Mesodermal cell (in vitro differentiated cells): ENCODE measurements around the gene CCSER2.
A peak's percentile ranks its signal among the peaks of the same experiment; 100 is the strongest.
"Not testable (repeated sequence)": the region's sequence is repeated elsewhere in the genome, so short reads cannot be mapped to it uniquely, and the experiment has no call there.

Source experiments
- H3K27ac ChIP-seq: 2 replicates; pipeline ENCODE4 v1.7.0; 2013; ENCODE audit warnings: mild to moderate bottlenecking, low read depth, low read length, moderate library complexity; ENCODE audit not compliant: severe bottlenecking
- H3K36me3 ChIP-seq: 2 replicates; pipeline ENCODE4 v1.7.1; 2013; ENCODE audit warnings: mild to moderate bottlenecking, low read length, moderate library complexity; ENCODE audit not compliant: control insufficient read depth, insufficient read depth
- H3K4me1 ChIP-seq: one replicate; pipeline ENCODE4 v1.7.1; 2013; ENCODE audit warnings: mild to moderate bottlenecking, low read length; ENCODE audit not compliant: insufficient read depth, control insufficient read depth, poor library complexity, severe bottlenecking
- H3K4me3 ChIP-seq: 2 replicates; pipeline ENCODE4 v1.7.0; 2013; ENCODE audit warnings: low read length, control low read depth, mild to moderate bottlenecking; ENCODE audit not compliant: insufficient read depth, poor library complexity, severe bottlenecking; ENCODE audit errors: extremely low read depth
- H3K9me3 ChIP-seq: 2 replicates; pipeline ENCODE4 v1.7.1; 2013; ENCODE audit warnings: mild to moderate bottlenecking, low read length, moderate library complexity; ENCODE audit not compliant: control insufficient read depth
- WGBS, 2 experiments: methylation state at CpG; one replicate each; pipeline ENCODE4 v1.1.5; 2013; ENCODE audit warnings: missing lambda C conversion rate in 2 of 2; ENCODE audit not compliant: insufficient coverage in 2 of 2; 5-methylcytosine and 5-hydroxymethylcytosine counted together

Gene CCSER2

GRCh38 chr10:84412482-84412881, 84.1 kb downstream of the CCSER2 start:
- Histone ChIP-seq H3K27ac (no peak overlapping the region), H3K9me3 (peaks cover 44% of the 10 kb centered on the region), H3K36me3 (peaks cover 70% of the 10 kb centered on the region), H3K4me3 (no peak overlapping the region), H3K4me1 (no peaks in the 10 kb centered on the region)
- 90 to 97% methylated on average over 2 of the region's 2 CpGs for WGBS, 2 experiments

GRCh38 chr10:84414110-84414509, 85.7 kb downstream of the CCSER2 start:
- 100% methylated on average over 2 of the region's 2 CpGs; no CpG with 5 or more reads in 1 of the 2 experiments for WGBS, 2 experiments
- H3K4me3 ChIP-seq, H3K4me1 ChIP-seq, H3K27ac ChIP-seq: not testable (repeated sequence)
- peaks cover 44% of the 10 kb centered on the region for H3K9me3 ChIP-seq
- H3K36me3 ChIP-seq = peaks cover 71% of the 10 kb centered on the region

DNA sequence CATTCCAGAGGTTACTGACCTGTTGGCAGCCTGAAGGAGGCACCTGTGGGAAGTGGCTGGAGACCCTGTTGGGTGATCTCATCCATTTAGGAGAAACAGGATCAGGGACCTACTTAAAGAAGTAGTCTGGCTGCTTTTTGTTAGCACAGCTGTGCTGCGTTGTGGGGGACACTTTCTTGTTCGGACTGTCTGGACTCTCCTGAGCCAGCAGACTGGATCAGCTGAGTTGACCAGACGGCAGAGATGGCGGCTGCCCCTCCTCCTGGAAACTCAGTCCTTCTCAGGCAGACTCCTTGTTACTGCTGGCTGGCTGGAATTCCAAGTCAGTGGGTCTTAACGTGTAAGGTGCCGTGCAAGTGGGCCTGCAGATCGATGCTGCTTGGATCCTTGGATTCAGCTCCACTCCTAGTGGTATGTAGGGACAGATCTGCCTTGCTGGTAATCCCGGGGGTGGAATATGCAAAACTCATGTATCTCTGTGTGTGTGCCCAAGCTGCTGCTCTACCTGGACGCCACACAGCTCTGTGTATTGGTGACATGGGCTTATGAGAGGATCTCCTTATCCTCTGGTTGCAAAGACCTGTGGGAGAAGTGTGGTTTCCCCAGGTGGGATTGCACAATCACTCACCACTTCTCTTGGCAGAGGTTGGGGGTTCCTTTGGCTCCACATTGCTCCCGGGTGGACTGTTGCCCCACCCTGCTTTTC, 87.3 kb downstream of the CCSER2 start:
- Histone ChIP-seq H3K36me3 (peaks cover 80% of the 10 kb centered on the region), H3K4me1 (no peaks in the 10 kb centered on the region), H3K4me3 (no peak overlapping the region), H3K9me3 (peaks cover 44% of the 10 kb centered on the region), H3K27ac (no peak overlapping the region)
- 96 to 100% methylated on average over 7 to 9 of the region's 10 CpGs for WGBS, 2 experiments

DNA sequence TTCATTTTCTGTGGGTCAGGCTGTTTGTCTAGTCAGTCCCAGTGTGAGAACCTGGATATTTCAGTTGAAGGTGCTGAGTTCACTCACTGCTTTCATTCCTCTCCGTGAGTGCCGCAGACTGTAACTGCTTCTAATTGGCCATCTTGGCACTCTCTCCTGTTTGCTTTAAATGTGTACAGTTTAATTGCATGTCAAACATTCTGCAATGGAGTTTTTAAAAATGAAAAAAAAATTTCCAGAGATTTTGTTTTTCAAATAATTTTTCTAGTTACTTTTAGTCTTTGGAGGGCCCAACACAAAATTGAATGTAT, 87.8 kb downstream of the CCSER2 start:
- peaks cover 43% of the 10 kb centered on the region for H3K9me3 ChIP-seq
- H3K27ac ChIP-seq = no peak overlapping the region
- WGBS, 2 experiments = 100% methylated on average over 2 of the region's 2 CpGs; no CpG with 5 or more reads in 1 of the 2 experiments
- no peak overlapping the region for H3K4me3 ChIP-seq
- H3K36me3 ChIP-seq = peaks cover 85% of the 10 kb centered on the region
- no peaks in the 10 kb centered on the region for H3K4me1 ChIP-seq

- no CpG with 5 or more reads among the region's 1 CpG for WGBS, 2 experiments
These were observed 95.3 kb downstream of the CCSER2 start for GRCh38 chr10:84423719-84424118.

DNA sequence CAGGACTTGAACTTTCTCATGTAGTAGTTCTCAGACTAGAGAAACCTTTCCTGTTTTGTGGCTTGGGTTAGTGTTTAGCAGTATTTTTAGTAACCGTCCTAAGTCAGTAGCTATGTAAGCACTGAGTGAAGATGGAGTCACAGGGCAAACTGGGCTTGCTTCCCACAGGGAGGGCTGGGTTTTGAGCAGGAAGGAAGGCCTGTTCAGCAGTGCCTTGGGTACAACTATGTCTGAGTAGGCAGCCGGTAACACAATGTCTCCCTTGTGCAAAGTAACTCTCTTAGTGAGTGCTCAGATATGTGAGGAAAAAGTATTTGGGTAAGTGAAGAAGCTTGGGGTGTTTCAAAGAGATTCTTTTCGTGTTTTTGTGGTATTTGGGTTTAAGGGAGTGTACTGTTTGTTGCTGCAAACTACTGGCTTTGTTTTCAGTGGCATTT, 96.4 kb downstream of the CCSER2 start:
- Histone ChIP-seq H3K27ac (peak overlapping the region; percentile 96), H3K9me3 (no peaks in the 10 kb centered on the region), H3K36me3 (peaks cover 44% of the 10 kb centered on the region), H3K4me1 (peaks cover 33% of the 10 kb centered on the region), H3K4me3 (peak overlapping the region; percentile 21)
- 29 to 37% methylated on average over 2 to 3 of the region's 3 CpGs for WGBS, 2 experiments

More at GRCh38 chr10:84423719-84424118, 95.3 kb downstream of the CCSER2 start:
- H3K36me3 ChIP-seq = peaks cover 48% of the 10 kb centered on the region
- H3K4me1 ChIP-seq = peaks cover 30% of the 10 kb centered on the region
- H3K4me3 ChIP-seq = no peak overlapping the region
- no peaks in the 10 kb centered on the region for H3K9me3 ChIP-seq
- H3K27ac ChIP-seq = peak overlapping the region; percentile 96

DNA sequence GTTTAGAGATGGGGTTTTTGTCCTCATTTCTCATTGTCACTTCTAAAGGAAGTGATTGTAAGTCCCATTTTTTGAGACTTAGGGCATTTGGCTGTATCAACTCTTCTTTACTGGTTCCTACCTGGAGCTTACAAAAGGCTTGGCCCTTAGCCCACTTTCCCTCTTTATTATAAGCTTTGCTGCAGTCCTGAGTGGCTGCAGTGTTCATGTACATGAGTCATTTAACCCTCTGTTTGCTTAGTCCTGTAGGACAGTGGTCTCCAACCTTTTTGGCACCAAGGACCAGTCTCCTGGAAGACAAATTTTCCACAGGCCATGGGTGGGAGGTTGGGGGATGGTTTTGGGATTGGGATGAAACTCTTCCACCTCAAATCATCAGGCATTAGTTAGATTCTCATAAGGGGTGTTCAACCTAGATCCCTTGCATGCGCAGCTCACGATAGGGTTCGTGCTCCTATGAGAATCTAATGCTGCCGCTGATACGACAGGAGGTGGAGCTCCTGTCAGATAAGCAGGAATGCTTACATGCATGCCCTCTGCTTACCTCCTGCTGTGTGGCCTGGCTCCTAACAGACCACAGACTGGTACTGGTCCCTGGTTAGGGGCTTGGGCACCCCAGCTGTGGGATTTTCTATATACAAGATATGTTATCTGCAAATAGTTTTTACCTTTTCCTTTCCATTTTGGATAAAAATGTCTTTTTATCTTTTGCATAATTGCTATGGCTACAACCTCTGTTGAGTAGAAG, 99.7 kb downstream of the CCSER2 start:
- H3K4me3 ChIP-seq = no peak overlapping the region
- no peaks in the 10 kb centered on the region for H3K9me3 ChIP-seq
- peaks cover 42% of the 10 kb centered on the region for H3K36me3 ChIP-seq
- no peak overlapping the region for H3K27ac ChIP-seq
- 94% methylated on average over 5 of the region's 5 CpGs for WGBS, 2 experiments
- H3K4me1 ChIP-seq = peaks cover 33% of the 10 kb centered on the region

DNA sequence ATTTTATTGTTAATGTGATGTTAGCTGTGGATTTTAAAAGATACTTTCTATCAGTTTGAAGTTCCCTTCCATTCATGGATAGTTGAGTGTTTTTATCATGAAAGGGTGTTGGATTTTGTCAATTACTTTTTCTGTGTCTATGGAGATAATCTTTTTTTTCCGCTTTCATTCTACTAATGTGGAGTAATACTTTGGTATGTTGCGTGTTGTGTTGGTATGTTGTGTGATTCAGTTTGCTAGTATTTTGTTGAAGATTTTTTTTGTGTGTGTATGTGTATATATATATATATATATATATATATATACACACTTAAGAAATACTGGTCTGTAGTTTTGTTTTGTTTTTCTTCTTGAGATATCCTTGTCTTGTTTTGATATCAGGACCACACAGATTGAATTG, 100.3 kb downstream of the CCSER2 start:
- 100% methylated on average over 1 of the region's 2 CpGs; no CpG with 5 or more reads in 1 of the 2 experiments for WGBS, 2 experiments
- Histone ChIP-seq H3K27ac (no peak overlapping the region), H3K9me3 (no peaks in the 10 kb centered on the region), H3K4me3 (no peak overlapping the region), H3K36me3 (peaks cover 43% of the 10 kb centered on the region), H3K4me1 (peaks cover 33% of the 10 kb centered on the region)

DNA sequence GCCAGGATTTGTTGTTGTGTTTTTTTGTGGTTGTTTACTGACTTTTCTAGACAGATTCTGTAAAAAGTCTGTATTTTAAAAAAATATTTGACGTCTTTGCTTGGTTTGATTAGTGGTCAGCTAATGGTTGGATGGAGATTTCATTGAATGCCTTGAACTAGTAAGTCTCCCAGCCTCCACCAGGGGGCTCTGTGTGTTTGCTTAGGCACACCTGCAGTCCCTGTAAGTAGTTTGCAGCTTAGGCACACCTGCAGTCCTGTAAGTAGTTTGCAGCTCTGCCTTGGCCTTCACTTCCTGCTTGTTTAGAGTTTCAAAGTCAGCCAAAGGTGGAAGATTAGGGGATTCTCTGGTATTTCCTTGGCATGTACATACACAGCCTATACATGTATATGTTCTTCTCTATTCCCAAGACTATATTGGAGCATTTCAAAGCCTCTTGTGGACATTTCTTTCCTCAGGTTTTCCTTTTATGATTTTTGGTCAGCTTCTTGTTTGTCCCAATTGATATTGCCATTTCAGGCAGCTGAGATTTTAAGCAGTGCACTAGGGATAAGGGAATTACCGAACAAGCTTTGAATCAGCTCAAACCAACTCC, 101.6 kb downstream of the CCSER2 start:
- Histone ChIP-seq H3K4me3 (no peak overlapping the region), H3K4me1 (peaks cover 25% of the 10 kb centered on the region), H3K9me3 (no peaks in the 10 kb centered on the region), H3K36me3 (peaks cover 50% of the 10 kb centered on the region), H3K27ac (no peak overlapping the region)
- 87 to 100% methylated on average over 1 of the region's 2 CpGs for WGBS, 2 experiments

DNA sequence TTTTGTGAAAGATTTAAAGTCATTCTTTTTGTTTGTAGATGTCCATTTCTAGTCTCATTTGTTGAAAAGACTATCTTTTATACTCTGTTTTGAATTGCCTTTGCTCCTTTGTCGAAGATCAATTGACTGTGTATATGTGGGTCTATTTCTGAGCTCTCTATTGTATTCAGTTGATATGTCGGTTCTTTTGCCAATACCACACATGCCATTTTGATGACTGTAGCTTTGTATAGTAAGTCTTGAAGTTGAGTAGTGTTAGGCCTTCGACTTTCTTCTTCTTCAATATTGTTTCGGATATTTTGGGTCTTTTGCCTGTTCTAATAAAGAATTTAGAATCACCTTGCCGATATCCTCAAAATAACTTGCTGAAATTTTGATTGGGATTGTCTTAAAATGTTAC, 104.5 kb downstream of the CCSER2 start:
- no CpG with 5 or more reads among the region's 5 CpGs for WGBS, 2 experiments
- H3K9me3 ChIP-seq = no peaks in the 10 kb centered on the region
- H3K4me3 ChIP-seq = no peak overlapping the region
- peaks cover 47% of the 10 kb centered on the region for H3K36me3 ChIP-seq
- H3K27ac ChIP-seq = no peak overlapping the region
- H3K4me1 ChIP-seq = peaks cover 9% of the 10 kb centered on the region
